CD4-positive, CD25-positive, alpha-beta regulatory T cell (primary cell): ENCODE results near the gene TRIM7. TPM values are rescaled to one million over a fixed set of nuclear protein-coding genes. Genes with fewer than 3 reads are reported as not detected.

Source experiments
- ATAC-seq, 2 donors: fragments of 150-1000 bp; cut with Tn5 transposase; one replicate each; pipeline ENCODE4 v1.10.0; 2021; ENCODE audit warnings: low read depth in 2 of 2, moderate number of reproducible peaks in 2 of 2, moderate library complexity in 1 of 2
- DNase-seq, 3 donors: peaks; one replicate each; pipeline versions ENCODE4 v3.0.0 to v3.0.0-alpha.2; 2012 to 2022; ENCODE audit warnings: mixed read lengths in 1 of 3
- H3K27ac ChIP-seq: one replicate; pipeline ENCODE4 v1.7.0; 2013; ENCODE audit warnings: mild to moderate bottlenecking, low read length; ENCODE audit not compliant: insufficient read depth, poor library complexity, severe bottlenecking
- H3K27me3 ChIP-seq: one replicate; pipeline ENCODE4 v1.7.0; 2013; ENCODE audit warnings: low read length; ENCODE audit not compliant: control insufficient read depth, insufficient read depth
- H3K36me3 ChIP-seq: one replicate; pipeline ENCODE4 v1.7.0; 2013; ENCODE audit warnings: mild to moderate bottlenecking, low read length, moderate library complexity; ENCODE audit not compliant: control insufficient read depth, insufficient read depth
- H3K4me1 ChIP-seq: 2 replicates; pipeline ENCODE4 v1.7.0; 2013; ENCODE audit warnings: mild to moderate bottlenecking, low read length; ENCODE audit not compliant: insufficient read depth, control insufficient read depth, poor library complexity, severe bottlenecking
- H3K4me3 ChIP-seq: one replicate; pipeline ENCODE4 v1.7.0; 2013; ENCODE audit warnings: low read depth, mild to moderate bottlenecking, low read length, moderate library complexity
- H3K9me3 ChIP-seq, 2 experiments: 1 replicate in 1 of 2; 2 replicates in 1 of 2; pipeline ENCODE4 v1.7.0; 2013; ENCODE audit warnings: low read length in 2 of 2, mild to moderate bottlenecking in 1 of 2, moderate library complexity in 1 of 2; ENCODE audit not compliant: control insufficient read depth in 2 of 2
- H3K27ac Mint-ChIP-seq, 3 donors: one replicate each; pipeline ENCODE4 v1.8.0; 2020 to 2022; ENCODE audit warnings: mild to moderate bottlenecking in 3 of 3, mixed read lengths in 3 of 3, moderate library complexity in 2 of 3
- H3K27me3 Mint-ChIP-seq: one replicate; pipeline ENCODE4 v1.8.0; 2022; ENCODE audit warnings: mild to moderate bottlenecking, mixed read lengths
- H3K36me3 Mint-ChIP-seq: one replicate; pipeline ENCODE4 v1.8.0; 2020; ENCODE audit warnings: mixed read lengths
- H3K4me1 Mint-ChIP-seq, 4 donors: one replicate each; pipeline ENCODE4 v1.8.0; 2020 to 2022; ENCODE audit warnings: mixed read lengths in 4 of 4, mild to moderate bottlenecking in 1 of 4
- H3K4me3 Mint-ChIP-seq, 4 donors: one replicate each; pipeline ENCODE4 v1.8.0; 2020 to 2022; ENCODE audit warnings: mild to moderate bottlenecking in 4 of 4, mixed read lengths in 4 of 4, moderate library complexity in 3 of 4
- H3K9me3 Mint-ChIP-seq, 7 donors: one replicate each; pipeline ENCODE4 v1.8.0; 2020 to 2022; ENCODE audit warnings: mixed read lengths in 7 of 7, mild to moderate bottlenecking in 3 of 7, moderate library complexity in 2 of 7
- polyA plus RNA-seq, 4 donors: library from polyadenylated mRNA; unstranded; fragments of 300-500 nt; fragmentation: Illumina TruSeq; gene quantifications; one replicate each; pipeline ENCODE4 v1.2.3, GENCODE V29; 2021
- total RNA-seq: library from RNA; stranded (reverse); gene quantifications from one replicate; pipeline ENCODE4 v1.2.3, GENCODE V29; 2022

The TRIM7 gene
- total and polyA plus RNA-seq, 5 donors from 2014 or later = 0.16 to 0.72 (median 0.47) TPM; not detected in 2

DNA sequence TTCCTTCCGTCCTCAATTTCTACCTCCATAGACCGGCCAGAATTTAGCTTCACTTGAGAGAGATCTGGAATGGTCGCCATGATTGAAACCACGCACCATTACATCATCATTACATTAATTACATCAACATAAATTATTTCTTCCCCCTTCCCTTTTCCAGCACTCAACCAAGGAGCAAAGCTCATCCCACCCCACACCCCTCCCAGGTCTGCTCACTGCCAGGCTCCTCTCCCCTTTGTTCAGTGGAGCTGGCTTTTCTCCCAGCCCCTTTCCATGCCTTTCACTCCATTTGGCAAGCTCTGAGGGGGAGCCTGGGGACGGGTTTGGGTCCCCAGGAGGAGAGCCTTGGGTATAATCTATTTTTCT lies 30.3 kb upstream of the TRIM7 start:
- Histone ChIP-seq H3K9me3 (no peaks in the 10 kb centered on the region), H3K27ac (no peak overlapping the region), H3K4me1 (peaks cover under 1% of the 10 kb centered on the region), H3K36me3 (peaks cover 84% of the 10 kb centered on the region), H3K27me3 (no peaks in the 10 kb centered on the region), H3K4me3 (no peak overlapping the region)
- ATAC-seq (no peak), DNase-seq (no peak)
- H3K36me3 Mint-ChIP-seq = peaks cover 60% of the 10 kb centered on the region
- peaks cover 0 to 27% (median 21%) of the 10 kb centered on the region in 4 donors for H3K4me1 Mint-ChIP-seq
- H3K9me3 Mint-ChIP-seq = peaks cover 0 to 2% (median 0%) of the 10 kb centered on the region in 7 donors
- H3K4me3 Mint-ChIP-seq = peak overlapping the region in 1 of 4 donors; percentile 15
- no peaks in the 10 kb centered on the region for H3K27me3 Mint-ChIP-seq
- no peak overlapping the region for H3K27ac Mint-ChIP-seq

DNA sequence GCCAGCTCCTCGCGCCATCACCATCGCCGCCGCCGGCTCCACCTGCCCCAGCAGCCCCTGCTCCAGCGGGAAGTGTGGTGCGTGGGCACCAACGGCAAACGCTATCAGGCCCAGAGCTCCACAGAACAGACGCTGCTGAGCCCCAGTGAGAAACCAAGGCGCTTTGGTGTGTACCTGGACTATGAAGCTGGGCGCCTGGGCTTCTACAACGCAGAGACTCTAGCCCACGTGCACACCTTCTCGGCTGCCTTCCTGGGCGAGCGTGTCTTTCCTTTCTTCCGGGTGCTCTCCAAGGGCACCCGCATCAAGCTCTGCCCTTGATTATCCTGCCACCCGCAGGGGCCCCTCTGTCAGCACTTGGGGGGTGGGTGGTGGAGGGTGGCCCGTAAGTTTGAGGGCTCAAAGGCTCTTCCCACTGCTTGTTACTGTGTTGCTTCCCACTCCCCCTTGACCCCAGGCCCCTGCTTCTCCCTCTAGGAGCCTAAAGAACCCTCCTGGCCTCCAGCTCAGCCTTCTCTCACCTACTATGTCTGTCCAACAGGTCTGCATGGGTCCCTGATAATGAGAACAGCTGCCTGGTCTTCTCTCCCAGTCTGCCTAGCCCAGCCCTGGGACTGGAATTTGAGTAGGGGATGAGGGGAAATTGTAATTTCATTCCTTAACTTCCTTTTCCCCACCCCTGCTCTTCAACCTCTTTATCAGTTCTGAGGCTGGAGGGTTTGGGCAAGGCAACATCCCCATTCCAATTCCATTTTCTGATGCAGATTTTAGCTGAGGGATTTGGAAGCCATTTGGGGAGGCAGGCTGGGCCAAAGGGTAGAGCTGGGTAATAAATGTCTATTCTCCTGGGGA lies 29.7 kb upstream of the TRIM7 start:
- peaks cover 79% of the 10 kb centered on the region for H3K36me3 ChIP-seq
- H3K27ac ChIP-seq = no peak overlapping the region
- no peak overlapping the region for H3K4me3 ChIP-seq
- no peaks in the 10 kb centered on the region for H3K4me1 ChIP-seq
- peaks cover 0 to 2% (median 0%) of the 10 kb centered on the region in 7 donors for H3K9me3 Mint-ChIP-seq
- H3K36me3 Mint-ChIP-seq = peaks cover 63% of the 10 kb centered on the region
- no peaks in the 10 kb centered on the region for H3K27me3 Mint-ChIP-seq
- H3K9me3 ChIP-seq = no peaks in the 10 kb centered on the region
- H3K27ac Mint-ChIP-seq = peak overlapping the region in 1 of 3 donors; percentile 20
- peaks cover 2 to 29% (median 24%) of the 10 kb centered on the region in 4 donors for H3K4me1 Mint-ChIP-seq
- H3K4me3 Mint-ChIP-seq = no peak overlapping the region
- no peaks in the 10 kb centered on the region for H3K27me3 ChIP-seq
- ATAC-seq (no peak), DNase-seq (no peak)

DNA sequence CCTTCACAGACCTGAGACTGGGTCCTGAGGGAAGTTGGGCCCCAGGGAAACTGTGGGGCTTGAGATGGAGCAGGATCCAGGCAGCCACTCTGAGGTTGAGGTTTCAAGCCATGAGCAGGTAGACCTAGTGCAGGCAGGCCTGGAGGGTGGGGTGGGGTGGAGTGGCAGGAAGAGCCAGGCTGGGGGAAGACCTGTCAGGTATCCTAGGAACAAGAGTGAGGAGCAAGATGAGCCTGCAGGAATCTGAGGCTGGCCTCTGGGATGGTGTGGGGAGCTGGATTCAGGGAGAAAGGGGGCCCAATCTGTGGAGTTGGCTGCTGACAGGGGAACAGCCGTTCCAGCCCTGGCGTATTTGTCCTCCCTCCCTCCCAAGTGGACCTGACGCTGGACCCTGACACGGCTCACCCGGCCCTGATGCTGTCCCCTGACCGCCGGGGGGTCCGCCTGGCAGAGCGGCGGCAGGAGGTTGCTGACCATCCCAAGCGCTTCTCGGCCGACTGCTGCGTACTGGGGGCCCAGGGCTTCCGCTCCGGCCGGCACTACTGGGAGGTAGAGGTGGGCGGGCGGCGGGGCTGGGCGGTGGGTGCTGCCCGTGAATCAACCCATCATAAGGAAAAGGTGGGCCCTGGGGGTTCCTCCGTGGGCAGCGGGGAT lies 28.9 kb upstream of the TRIM7 start:
- Histone ChIP-seq H3K36me3 (peaks cover 71% of the 10 kb centered on the region), H3K27me3 (no peaks in the 10 kb centered on the region), H3K4me3 (no peak overlapping the region), H3K9me3 (no peaks in the 10 kb centered on the region), H3K27ac (peak overlapping the region; percentile 17), H3K4me1 (no peaks in the 10 kb centered on the region)
- DNase-seq = no peak
- peak overlapping the region in 2 of 3 donors; percentile 46 to 48 for H3K27ac Mint-ChIP-seq
- H3K4me3 Mint-ChIP-seq = no peak overlapping the region
- H3K36me3 Mint-ChIP-seq = peaks cover 61% of the 10 kb centered on the region
- H3K4me1 Mint-ChIP-seq = peaks cover 8 to 29% (median 27%) of the 10 kb centered on the region in 4 donors
- no peak for ATAC-seq
- peaks cover 0 to 2% (median 0%) of the 10 kb centered on the region in 7 donors for H3K9me3 Mint-ChIP-seq
- H3K27me3 Mint-ChIP-seq = no peaks in the 10 kb centered on the region

DNA sequence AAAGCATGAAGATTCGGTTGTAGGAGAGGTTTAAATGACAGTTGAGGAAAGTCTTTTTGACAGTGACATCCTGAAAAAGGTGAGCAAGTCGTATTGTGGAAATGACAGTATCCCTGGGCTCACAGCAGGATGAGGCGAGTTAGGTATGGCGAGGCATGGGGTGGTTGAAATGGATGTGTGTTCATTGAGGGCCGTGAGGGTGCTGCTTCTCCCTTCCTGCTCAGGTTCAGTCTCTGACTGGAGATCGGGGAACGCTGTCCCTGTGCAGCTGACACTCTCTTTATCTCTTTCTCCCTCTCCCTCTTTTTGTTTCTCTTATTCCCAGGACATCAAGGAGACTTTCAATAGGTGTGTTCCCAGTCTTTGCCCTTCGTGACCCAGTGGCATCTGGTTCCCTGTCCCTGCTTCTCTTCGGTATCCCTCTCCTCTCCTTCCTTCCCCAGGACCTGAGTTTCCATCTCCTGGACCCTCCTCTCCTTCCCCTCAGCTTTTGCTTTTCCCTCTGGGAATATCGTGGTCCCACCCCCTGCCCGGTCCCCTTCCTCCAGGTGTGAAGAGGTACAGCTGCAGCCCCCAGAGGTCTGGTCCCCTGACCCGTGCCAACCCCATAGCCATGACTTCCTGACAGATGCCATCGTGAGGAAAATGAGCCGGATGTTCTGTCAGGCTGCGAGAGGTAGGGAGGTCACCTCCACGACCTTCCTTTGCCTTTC lies 28.2 kb upstream of the TRIM7 start:
- Mint-ChIP-seq H3K36me3 (peaks cover 56% of the 10 kb centered on the region), H3K27me3 (no peaks in the 10 kb centered on the region), H3K27ac (peak overlapping the region; percentile 26 to 59 (median 49)), H3K4me1 (peaks cover 8 to 25% (median 24%) of the 10 kb centered on the region in 4 donors), H3K4me3 (no peak overlapping the region), H3K9me3 (peaks cover 0 to 2% (median 0%) of the 10 kb centered on the region in 7 donors)
- Histone ChIP-seq H3K36me3 (peaks cover 64% of the 10 kb centered on the region), H3K9me3 (no peaks in the 10 kb centered on the region), H3K4me3 (no peak overlapping the region), H3K27me3 (no peaks in the 10 kb centered on the region), H3K4me1 (no peaks in the 10 kb centered on the region), H3K27ac (peak overlapping the region; percentile 17)
- ATAC-seq (no peak), DNase-seq (no peak)

DNA sequence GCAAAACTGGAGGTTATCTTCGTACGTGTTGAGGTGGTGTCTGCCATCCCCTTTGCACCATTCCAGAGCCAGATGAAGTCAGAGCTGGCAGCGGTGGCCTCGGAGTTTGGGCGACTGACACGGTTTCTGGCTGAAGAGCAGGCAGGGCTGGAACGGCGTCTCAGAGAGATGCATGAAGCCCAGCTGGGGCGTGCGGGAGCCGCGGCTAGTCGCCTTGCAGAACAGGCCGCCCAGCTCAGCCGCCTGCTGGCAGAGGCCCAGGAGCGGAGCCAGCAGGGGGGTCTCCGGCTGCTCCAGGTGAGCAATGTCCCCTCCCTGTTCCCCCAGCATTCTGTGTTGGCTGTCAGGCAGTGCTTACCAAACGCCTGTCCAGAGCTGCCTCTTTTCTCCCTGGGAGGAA lies 27.6 kb upstream of the TRIM7 start:
- H3K27me3 Mint-ChIP-seq = no peaks in the 10 kb centered on the region
- Histone ChIP-seq H3K4me1 (no peaks in the 10 kb centered on the region), H3K4me3 (no peak overlapping the region), H3K36me3 (peaks cover 58% of the 10 kb centered on the region), H3K9me3 (no peaks in the 10 kb centered on the region), H3K27me3 (no peaks in the 10 kb centered on the region), H3K27ac (no peak overlapping the region)
- peaks cover 0 to 2% (median 0%) of the 10 kb centered on the region in 7 donors for H3K9me3 Mint-ChIP-seq
- DNase-seq = no peak
- no peak overlapping the region for H3K4me3 Mint-ChIP-seq
- no peak for ATAC-seq
- H3K36me3 Mint-ChIP-seq = peaks cover 50% of the 10 kb centered on the region
- H3K4me1 Mint-ChIP-seq = peaks cover 8 to 21% (median 18%) of the 10 kb centered on the region in 4 donors
- H3K27ac Mint-ChIP-seq = peak overlapping the region in 2 of 3 donors; percentile 20 to 49

DNA sequence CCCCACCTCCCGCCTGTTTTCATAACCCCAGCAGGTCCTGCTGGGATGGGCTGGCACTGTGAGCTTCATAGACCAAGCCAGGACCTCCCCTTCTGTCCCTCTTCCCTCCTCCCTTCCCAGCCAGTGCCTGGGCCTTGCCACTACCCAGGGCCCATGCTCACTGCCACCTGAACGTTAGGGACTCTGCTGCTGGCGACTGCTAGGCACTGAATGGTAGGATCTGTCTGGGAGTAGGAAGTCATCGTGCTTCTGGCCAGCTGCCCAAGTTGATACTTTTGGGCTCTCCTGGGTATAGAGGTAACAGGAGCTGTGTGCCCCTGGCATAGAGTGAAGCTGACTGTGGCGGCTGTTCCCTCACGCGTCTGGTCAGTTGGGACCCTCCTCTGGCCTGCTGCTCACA lies 26.4 kb upstream of the TRIM7 start:
- Histone ChIP-seq H3K4me3 (no peak overlapping the region), H3K9me3 (no peaks in the 10 kb centered on the region), H3K27me3 (no peaks in the 10 kb centered on the region), H3K4me1 (peaks cover under 1% of the 10 kb centered on the region), H3K36me3 (peaks cover 46% of the 10 kb centered on the region), H3K27ac (no peak overlapping the region)
- peaks cover 0 to 2% (median 0%) of the 10 kb centered on the region in 7 donors for H3K9me3 Mint-ChIP-seq
- no peak overlapping the region for H3K4me3 Mint-ChIP-seq
- ATAC-seq (no peak), DNase-seq (no peak)
- H3K27ac Mint-ChIP-seq = no peak overlapping the region
- H3K36me3 Mint-ChIP-seq = peaks cover 38% of the 10 kb centered on the region
- H3K27me3 Mint-ChIP-seq = no peaks in the 10 kb centered on the region
- peaks cover 8 to 21% (median 18%) of the 10 kb centered on the region in 4 donors for H3K4me1 Mint-ChIP-seq

DNA sequence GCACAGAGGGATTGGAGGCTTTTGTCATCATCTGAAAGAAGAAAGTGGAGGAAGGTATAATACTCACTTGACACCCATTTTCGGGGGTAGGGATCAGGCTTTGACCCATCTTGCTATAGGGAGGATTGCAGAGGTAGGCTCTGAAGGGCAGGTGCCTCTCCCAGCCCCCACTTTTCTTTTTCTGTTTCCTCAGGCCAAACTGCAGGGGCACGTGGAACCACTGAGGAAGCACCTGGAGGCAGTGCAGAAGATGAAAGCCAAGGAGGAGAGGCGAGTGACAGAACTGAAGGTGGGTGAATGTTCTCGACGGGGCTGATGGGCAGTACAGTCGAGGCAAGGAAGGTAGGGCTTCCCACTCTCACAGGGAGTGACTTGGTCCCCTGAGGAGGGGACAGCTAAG lies 25.6 kb upstream of the TRIM7 start:
- Histone ChIP-seq H3K9me3 (no peaks in the 10 kb centered on the region), H3K4me1 (peaks cover 8% of the 10 kb centered on the region), H3K27ac (no peak overlapping the region), H3K36me3 (peaks cover 37% of the 10 kb centered on the region), H3K27me3 (no peaks in the 10 kb centered on the region), H3K4me3 (no peak overlapping the region)
- Mint-ChIP-seq H3K27ac (peak overlapping the region; percentile 65 to 75 (median 71)), H3K4me3 (no peak overlapping the region), H3K9me3 (peaks cover 0 to 2% (median 0%) of the 10 kb centered on the region in 7 donors), H3K36me3 (peaks cover 29% of the 10 kb centered on the region), H3K27me3 (no peaks in the 10 kb centered on the region), H3K4me1 (peaks cover 8 to 30% (median 24%) of the 10 kb centered on the region in 4 donors)
- ATAC-seq (no peak), DNase-seq (no peak)
